BJ (cell line): Measurements from ENCODE around the gene GORASP2. TPM values are rescaled to one million over a fixed set of nuclear protein-coding genes. Genes with fewer than 3 reads are reported as not detected.

Experiments used
- CTCF ChIA-PET: fragments of 350-600 bp; formaldehyde crosslinking; extraction: SDS; loops from one replicate; lab custom pipeline; 2021; ENCODE audit warnings: antibody characterized with exemption, inconsistent platforms; lab: Yijun Ruan, JAX
- POLR2A ChIA-PET: fragments of 300-600 bp; sonication (Branson Sonifier 250); formaldehyde crosslinking; extraction: SDS; loops from one replicate; lab custom pipeline; 2021; ENCODE audit warnings: antibody characterized with exemption; lab: Charles Lee
- DNase-seq: peaks from one replicate; pipeline ENCODE4 v3.0.0-alpha.2; 2011; ENCODE audit warnings: low read depth
- H3K27me3 ChIP-seq: 2 replicates; pipeline ENCODE4 v1.6.0; 2011; ENCODE audit warnings: low read length; ENCODE audit not compliant: control insufficient read depth, insufficient read depth
- H3K36me3 ChIP-seq: 2 replicates; pipeline ENCODE4 v1.5.1; 2011; ENCODE audit warnings: low read length; ENCODE audit not compliant: control insufficient read depth, insufficient read depth
- H3K4me3 ChIP-seq: 2 replicates; pipeline ENCODE4 v1.5.1; 2011; ENCODE audit warnings: low read depth, mild to moderate bottlenecking, control low read depth, low read length
- CTCF ChIP-seq: IDR thresholded peaks from 2 replicates; pipeline ENCODE4 v1.5.1; 2011; ENCODE audit warnings: low read depth, mild to moderate bottlenecking, control low read depth, inconsistent platforms, low read length, moderate library complexity; ENCODE audit not compliant: insufficient read depth
- polyA plus RNA-seq: library from polyadenylated mRNA; depleted of rRNA; stranded (reverse); fragments of >200 nt; gene quantifications from 2 replicates; pipeline ENCODE4 v1.2.3, GENCODE V29; 2011

GORASP2 gene
- polyA plus RNA-seq, 1 experiment, result 194 TPM

GRCh38 chr2:170968205-170969003 is 39.4 kb downstream of the GORASP2 start:
- no peak for TF ChIP-seq CTCF
- H3K4me3 ChIP-seq, result no peak overlapping the region
- CTCF ChIA-PET, result interaction anchor here (1.2 to 1.8 kb wide), 3 partner anchors 11 to 448 kb away, joined by 4 to 5 read pairs (median 5); no protein-coding TSS in a partner anchor
- peaks cover 17% of the 10 kb centered on the region for H3K36me3 ChIP-seq
- POLR2A ChIA-PET, result interaction anchor here (0.6 kb wide), 1 partner anchor 441 kb away, joined by 5 read pairs; no protein-coding TSS in a partner anchor
- H3K27me3 ChIP-seq, result no peaks in the 10 kb centered on the region
- DNase-seq, result no peak

- CTCF ChIA-PET, result interaction anchor here (1.2 to 1.8 kb wide), 3 partner anchors 12 to 447 kb away, joined by 4 to 5 read pairs (median 5); no protein-coding TSS in a partner anchor
- no peak for DNase-seq
- no peaks in the 10 kb centered on the region for H3K27me3 ChIP-seq
- TF ChIP-seq CTCF, result no peak
- H3K4me3 ChIP-seq, result no peak overlapping the region
- peaks cover 16% of the 10 kb centered on the region for H3K36me3 ChIP-seq
- POLR2A ChIA-PET, result interaction anchor here (0.6 kb wide), 1 partner anchor 441 kb away, joined by 5 read pairs; no protein-coding TSS in a partner anchor
Measured at GRCh38 chr2:170969030-170969429, 40.0 kb downstream of the GORASP2 start.

GRCh38 chr2:170969872-170970496 is 40.9 kb downstream of the GORASP2 start:
- no peak for DNase-seq
- Histone ChIP-seq H3K27me3 (no peaks in the 10 kb centered on the region), H3K4me3 (no peak overlapping the region), H3K36me3 (peaks cover 15% of the 10 kb centered on the region)
- ChIA-PET CTCF (no interaction called here), POLR2A (no interaction called here)
- TF ChIP-seq CTCF, result no peak

DNA sequence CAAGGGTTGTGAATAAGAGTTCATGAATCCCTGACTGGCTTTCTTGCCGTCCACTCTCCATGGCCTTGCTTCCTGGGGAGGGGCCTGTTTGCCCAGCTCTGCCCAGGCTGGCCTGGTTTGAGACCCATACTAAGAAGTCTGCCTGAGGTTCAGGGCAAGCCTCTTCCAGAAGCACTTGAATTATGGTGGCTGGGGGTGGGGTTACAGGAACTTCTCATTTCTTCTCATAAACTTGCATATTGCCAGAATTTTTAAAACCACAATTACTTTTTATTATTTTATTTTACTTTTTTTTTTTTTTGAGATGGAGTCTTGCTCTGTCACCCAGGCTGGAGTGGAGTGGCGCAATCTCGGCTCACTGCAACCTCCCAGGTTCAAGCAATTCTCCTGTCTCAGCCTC is 42.0 kb downstream of the GORASP2 start:
- Histone ChIP-seq H3K27me3 (no peaks in the 10 kb centered on the region), H3K36me3 (peaks cover 10% of the 10 kb centered on the region), H3K4me3 (no peak overlapping the region)
- DNase-seq, result no peak
- POLR2A ChIA-PET, result no interaction called here
- CTCF ChIA-PET, result interaction anchor here (0.8 to 3.2 kb wide), 2 partner anchors 15 to 445 kb away, joined by 3 to 23 read pairs; no protein-coding TSS in a partner anchor
- TF ChIP-seq CTCF, result no peak
